GM18951 (cell line): ENCODE results near the gene CITED4.

Experiments
- POLR2A ChIP-seq: IDR thresholded peaks from 4 replicates; pipeline ENCODE4 v1.6.1; 2011; ENCODE audit warnings: mild to moderate bottlenecking; ENCODE audit not compliant: insufficient read length, insufficient read depth; ENCODE audit errors: extremely low read depth
- in situ Hi-C: fragments of 300-500 bp; cut with MboI; formaldehyde crosslinking; loops from one replicate; pipeline ENCODE4 v1.12.0; 2022; ENCODE audit warnings: low sequenced_read_pairs, mixed read lengths, inconsistent platforms; ENCODE audit not compliant: unreplicated experiment

CITED4 gene

GRCh38 chr1:40842691-40843090, 19.5 kb downstream of the CITED4 start:
- in situ Hi-C loops, result loop anchor here (10.0 kb wide), 1 partner anchor 68 kb away; no protein-coding TSS in a partner anchor
- no peak for TF ChIP-seq POLR2A

- in situ Hi-C loops, result loop anchor here (10.0 kb wide), 1 partner anchor 67 kb away; no protein-coding TSS in a partner anchor
- no peak for TF ChIP-seq POLR2A
These were observed 20.0 kb downstream of the CITED4 start for GRCh38 chr1:40842207-40842606.

- TF ChIP-seq POLR2A, result no peak
- in situ Hi-C loops, result loop anchor here (10.0 kb wide), 1 partner anchor 67 kb away; no protein-coding TSS in a partner anchor
These were observed 20.6 kb downstream of the CITED4 start for GRCh38 chr1:40841602-40842001.

- TF ChIP-seq POLR2A, result no peak
- in situ Hi-C loops, result loop anchor here (10.0 kb wide), 1 partner anchor 66 kb away; no protein-coding TSS in a partner anchor
These were observed 21.4 kb downstream of the CITED4 start for GRCh38 chr1:40840526-40841323.

- in situ Hi-C loops, result loop anchor here (10.0 kb wide), 1 partner anchor 65 kb away; no protein-coding TSS in a partner anchor
- no peak for TF ChIP-seq POLR2A
These were observed 22.2 kb downstream of the CITED4 start for GRCh38 chr1:40839943-40840335.

- in situ Hi-C loops, result no loop called here
- no peak for TF ChIP-seq POLR2A
These were observed 22.9 kb downstream of the CITED4 start for GRCh38 chr1:40838980-40839942.

- TF ChIP-seq POLR2A, result no peak
- in situ Hi-C loops, result no loop called here
These were observed 23.9 kb downstream of the CITED4 start for GRCh38 chr1:40838045-40838979.

GRCh38 chr1:40837601-40838000, 24.6 kb downstream of the CITED4 start:
- TF ChIP-seq POLR2A, result no peak
- in situ Hi-C loops, result no loop called here

GRCh38 chr1:40836283-40836682, 25.9 kb downstream of the CITED4 start:
- in situ Hi-C loops, result no loop called here
- no peak for TF ChIP-seq POLR2A

GRCh38 chr1:40834968-40835545, 27.1 kb downstream of the CITED4 start:
- in situ Hi-C loops, result no loop called here

GRCh38 chr1:40833979-40834378, 28.2 kb downstream of the CITED4 start:
- no peak for TF ChIP-seq POLR2A
- in situ Hi-C loops, result no loop called here

More at GRCh38 chr1:40834968-40835545, 27.1 kb downstream of the CITED4 start:
- TF ChIP-seq POLR2A, result no peak

GRCh38 chr1:40831001-40831732, 31.0 kb downstream of the CITED4 start:
- in situ Hi-C loops, result no loop called here
- TF ChIP-seq POLR2A, result no peak
